ENCODE data around the gene LIPT2.

Gene LIPT2

DNA sequence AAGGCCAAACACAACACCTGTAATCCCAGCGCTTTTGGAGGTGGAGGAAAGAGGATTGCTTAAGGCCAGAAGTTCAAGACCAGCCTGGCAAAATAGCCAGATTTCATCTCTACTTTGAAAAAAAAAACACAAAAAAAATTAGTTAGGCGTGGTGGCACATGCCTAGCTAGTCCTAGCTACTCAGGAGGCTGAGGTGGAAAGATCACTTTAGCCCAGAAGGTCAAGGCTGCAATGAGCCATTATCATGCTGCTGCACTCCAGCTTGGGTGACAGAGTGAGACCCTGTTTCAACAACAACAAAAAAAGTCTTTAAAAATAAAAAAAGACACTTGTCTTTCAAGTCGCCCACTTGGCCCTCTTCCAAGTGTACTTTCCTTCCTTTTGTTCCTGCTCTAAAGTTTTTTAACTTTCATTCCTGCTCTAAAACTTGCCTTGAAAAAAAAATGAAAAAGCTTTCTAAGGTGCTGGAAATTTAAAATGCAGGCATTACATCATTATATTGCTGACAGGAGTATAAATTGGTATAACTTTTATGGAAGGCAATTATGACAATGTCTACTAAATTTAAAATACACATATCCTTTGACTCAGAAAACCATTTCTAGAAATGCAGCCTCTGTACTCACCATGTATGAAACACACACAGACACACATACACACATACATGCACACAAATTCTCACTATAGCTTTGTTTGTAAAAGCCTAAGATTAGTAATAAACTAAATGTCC lies 12.7 kb downstream of the LIPT2 start:
- TF ChIP-seq POLR2A (IDR thresholded peaks at IDR 0.05; ENCODE audit: low read depth, low read length), result no peak
- DNase-seq (ENCODE audit: insufficient read length, low spot score) (no peak), FAIRE-seq (no peak)

- FAIRE-seq, result no peak
- no peak for TF ChIP-seq POLR2A (IDR thresholded peaks at IDR 0.05; ENCODE audit: low read depth, low read length)
- no peak for DNase-seq (ENCODE audit: insufficient read length, low spot score)
Observed at GRCh38 chr11:74479732-74480123, 13.8 kb downstream of the LIPT2 start.

- no peak for FAIRE-seq
- no peak for DNase-seq (ENCODE audit: insufficient read length, low spot score)
- TF ChIP-seq POLR2A (IDR thresholded peaks at IDR 0.05; ENCODE audit: low read depth, low read length), result no peak
Observed at GRCh38 chr11:74478877-74479731, 14.4 kb downstream of the LIPT2 start.

GRCh38 chr11:74476536-74476935 lies 17.0 kb downstream of the LIPT2 start:
- no peak for TF ChIP-seq POLR2A (IDR thresholded peaks at IDR 0.05; ENCODE audit: low read depth, low read length)
- DNase-seq (ENCODE audit: insufficient read length, low spot score), result no peak
- no peak for FAIRE-seq

DNA sequence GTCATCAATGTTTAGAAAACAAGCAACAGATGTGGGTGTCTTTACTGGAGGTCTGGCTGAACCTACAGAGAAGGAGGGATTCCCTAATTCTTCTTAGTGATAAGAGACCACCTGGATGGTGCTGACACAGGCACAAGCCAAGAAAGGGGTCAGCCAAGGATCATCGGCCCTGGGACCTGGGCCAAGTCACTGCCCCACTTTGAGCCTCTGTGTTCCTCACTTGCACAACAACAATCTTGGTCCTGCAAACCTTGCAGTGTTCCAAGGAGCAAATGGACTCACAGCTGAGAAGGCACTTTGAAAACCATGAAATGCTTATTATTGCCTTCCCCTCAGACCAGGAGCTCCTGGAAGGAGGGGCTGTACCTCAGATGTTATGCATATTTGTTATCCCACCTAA lies 19.2 kb downstream of the LIPT2 start:
- no peak for TF ChIP-seq POLR2A (IDR thresholded peaks at IDR 0.05; ENCODE audit: low read depth, low read length)
- FAIRE-seq (no peak), DNase-seq (ENCODE audit: insufficient read length, low spot score) (no peak)

DNA sequence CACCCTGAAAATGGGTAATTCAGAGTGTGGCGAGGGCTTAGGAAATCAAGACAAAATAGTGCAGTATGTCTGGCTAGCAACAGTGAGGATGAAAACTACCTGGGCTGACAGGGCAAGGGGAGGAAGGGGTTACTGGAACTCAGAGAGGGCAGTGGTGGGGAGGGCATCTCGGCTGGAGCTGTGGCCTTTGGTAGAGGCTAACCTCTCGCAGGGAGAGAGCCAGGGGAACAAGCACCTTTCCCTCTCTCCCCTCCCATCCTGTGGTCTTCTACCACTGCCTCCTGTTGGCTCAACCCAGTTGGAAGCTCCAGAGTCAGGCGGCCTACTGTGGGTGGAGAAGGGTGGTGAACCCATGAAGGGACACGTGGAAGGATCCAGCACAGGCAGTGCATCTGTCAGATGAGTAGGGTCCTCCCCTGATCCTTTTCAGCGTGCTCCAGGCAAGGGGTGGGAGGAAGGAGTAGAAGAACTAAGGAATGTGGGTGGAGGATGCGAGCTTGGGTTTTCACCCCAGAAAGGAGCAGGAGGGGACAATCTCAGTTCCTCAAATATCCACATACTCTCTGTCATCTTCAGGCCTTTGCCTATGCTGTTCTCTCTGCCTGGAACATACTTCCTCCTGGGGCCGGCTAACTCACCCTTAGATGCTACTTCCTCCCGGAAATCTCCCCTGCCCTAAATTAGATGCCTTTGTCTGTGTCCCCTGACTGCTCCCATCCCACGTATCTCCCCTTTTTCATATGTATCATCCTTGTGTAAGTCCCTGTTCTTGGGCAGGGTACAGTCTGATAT lies 19.9 kb downstream of the LIPT2 start:
- FAIRE-seq (no peak), DNase-seq (ENCODE audit: insufficient read length, low spot score) (no peak)
- no peak for TF ChIP-seq POLR2A (IDR thresholded peaks at IDR 0.05; ENCODE audit: low read depth, low read length)

GRCh38 chr11:74471668-74472429 lies 21.7 kb downstream of the LIPT2 start:
- DNase-seq (ENCODE audit: insufficient read length, low spot score), result no peak
- TF ChIP-seq POLR2A (IDR thresholded peaks at IDR 0.05; ENCODE audit: low read depth, low read length), result no peak
- FAIRE-seq, result no peak

DNA sequence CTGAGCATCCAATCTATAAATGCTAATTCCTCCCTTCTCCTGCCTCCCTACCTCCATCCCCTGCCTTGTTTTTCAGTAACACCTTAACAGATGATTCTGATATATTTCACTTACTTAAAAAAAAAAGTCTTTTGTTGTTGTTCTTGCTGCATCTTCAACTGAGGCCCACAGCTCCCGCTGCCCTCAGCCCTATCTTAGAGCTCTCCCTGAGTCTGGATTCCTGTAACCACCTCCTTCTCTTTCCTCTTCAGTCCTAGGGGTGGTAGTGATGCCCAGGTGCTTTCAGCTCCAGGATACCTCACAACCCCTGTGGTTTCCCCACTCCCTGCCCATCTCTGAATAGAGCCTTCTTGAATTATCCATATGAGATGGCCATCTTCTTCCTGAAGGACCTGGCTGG lies 22.5 kb downstream of the LIPT2 start:
- FAIRE-seq (no peak), DNase-seq (ENCODE audit: insufficient read length, low spot score) (no peak)
- no peak for TF ChIP-seq POLR2A (IDR thresholded peaks at IDR 0.05; ENCODE audit: low read depth, low read length)

GRCh38 chr11:74470526-74470925 lies 23.0 kb downstream of the LIPT2 start:
- FAIRE-seq, result no peak
- DNase-seq (ENCODE audit: insufficient read length, low spot score), result no peak
- no peak for TF ChIP-seq POLR2A (IDR thresholded peaks at IDR 0.05; ENCODE audit: low read depth, low read length)

DNA sequence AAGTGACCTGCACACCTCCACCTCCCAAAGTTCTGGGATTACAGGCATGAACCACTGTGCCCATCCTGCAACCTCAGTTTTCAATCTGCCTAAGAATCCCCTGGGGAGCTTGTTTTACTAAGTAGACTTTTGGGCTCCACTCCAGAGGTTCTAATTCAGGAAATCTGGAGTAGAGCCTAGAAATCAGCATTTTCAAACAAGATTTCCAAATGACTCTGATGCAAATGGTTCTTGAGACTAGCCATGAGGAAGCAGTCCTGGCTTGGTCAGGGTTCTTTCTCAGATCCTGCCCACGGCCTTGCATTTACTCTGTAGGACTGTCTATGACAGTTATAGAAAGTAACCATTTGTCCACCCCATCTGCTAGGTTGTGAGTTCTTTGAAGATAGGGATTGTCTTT lies 24.6 kb downstream of the LIPT2 start:
- DNase-seq (ENCODE audit: insufficient read length, low spot score), result no peak
- no peak for TF ChIP-seq POLR2A (IDR thresholded peaks at IDR 0.05; ENCODE audit: low read depth, low read length)
- no peak for FAIRE-seq

DNA sequence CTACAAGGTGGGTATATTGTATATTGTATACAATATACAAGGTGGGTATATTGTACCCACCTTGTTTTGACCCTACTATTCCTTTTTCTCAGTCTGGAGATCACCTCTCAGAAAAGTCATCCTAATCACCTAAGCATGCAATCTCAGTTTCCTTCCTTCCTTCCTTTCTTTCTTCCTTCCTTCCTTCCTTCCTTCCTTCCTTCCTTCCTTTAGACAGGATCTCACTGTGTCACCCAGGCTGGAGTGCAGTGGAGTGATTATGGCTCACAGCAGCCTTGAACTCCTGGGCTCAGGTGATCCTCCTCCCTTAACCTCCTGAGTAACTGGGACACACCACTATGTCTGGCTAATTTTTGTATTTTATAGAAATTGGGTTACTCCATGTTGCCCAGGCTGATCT lies 25.0 kb downstream of the LIPT2 start:
- DNase-seq (ENCODE audit: insufficient read length, low spot score) (no peak), FAIRE-seq (no peak)
- TF ChIP-seq POLR2A (IDR thresholded peaks at IDR 0.05; ENCODE audit: low read depth, low read length), result no peak

GRCh38 chr11:74468058-74468457 lies 25.5 kb downstream of the LIPT2 start:
- no peak for FAIRE-seq
- no peak for DNase-seq (ENCODE audit: insufficient read length, low spot score)

More at GRCh38 chr11:74468058-74468457, 25.5 kb downstream of the LIPT2 start:
- no peak for TF ChIP-seq POLR2A (IDR thresholded peaks at IDR 0.05; ENCODE audit: low read depth, low read length)

Data from H54 (cell line).